T-helper 2 cell (primary cell): Measurements from ENCODE around the gene TRA2B.
"Not testable (repeated sequence)": the region's sequence is repeated elsewhere in the genome, so short reads cannot be mapped to it uniquely, and the experiment has no call there.

Experiments used
- DNase-seq, 5 experiments: peaks; one replicate each; pipeline versions ENCODE4 v3.0.0 to v3.0.0-alpha.2; 2012 to 2022

Gene TRA2B

DNA sequence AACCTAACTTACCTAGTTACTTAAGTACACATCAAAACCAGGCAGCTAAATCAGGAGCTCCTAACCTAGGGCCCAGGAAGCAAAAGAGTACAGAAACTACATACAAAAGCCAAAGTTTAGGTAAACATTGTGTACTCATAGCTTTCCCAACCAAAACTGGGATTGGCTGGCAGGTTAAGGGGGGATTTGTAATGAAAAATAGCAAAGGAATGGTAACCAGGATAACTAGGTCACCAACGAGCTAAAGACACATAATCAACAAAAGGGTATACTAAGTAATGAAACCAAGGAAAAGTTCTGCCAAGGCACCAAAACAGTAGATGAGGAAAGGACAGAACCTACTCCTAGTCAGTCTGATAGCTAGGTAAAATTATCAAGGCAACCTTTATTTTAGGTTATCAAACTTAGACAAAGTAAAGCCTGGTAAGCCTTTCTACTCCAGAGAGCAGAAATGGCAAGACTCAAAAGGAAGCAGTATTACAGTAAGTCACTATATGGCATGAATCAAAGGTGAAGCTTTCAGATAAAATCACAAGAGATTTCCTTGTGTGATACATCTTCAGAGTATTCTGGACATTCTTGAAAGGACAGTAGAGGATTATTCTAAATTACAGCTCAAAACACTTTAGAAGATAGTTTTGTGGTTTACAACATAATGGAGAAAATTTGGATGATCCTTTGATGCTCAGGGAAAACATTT, 10.2 kb downstream of the TRA2B start:
- DNase-seq: no peak

DNA sequence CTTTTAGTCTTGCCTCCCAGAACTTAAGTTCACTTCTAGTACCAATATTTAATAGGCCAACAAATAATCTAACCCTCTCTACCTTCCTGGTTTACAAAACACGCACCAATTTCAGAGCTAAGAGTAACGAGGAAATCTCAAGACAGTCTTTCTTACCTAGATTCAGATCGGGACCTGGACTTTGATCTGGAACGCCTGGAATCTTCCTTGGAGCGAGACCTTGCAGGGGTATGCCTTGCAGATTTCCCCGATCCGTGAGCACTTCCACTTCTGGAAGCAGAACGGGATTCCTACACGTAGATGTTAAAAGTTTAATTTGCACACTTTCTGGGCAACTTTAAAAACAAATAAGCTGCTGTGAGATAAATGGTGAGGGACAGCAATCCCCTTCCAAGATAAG, 11.4 kb downstream of the TRA2B start:
- DNase-seq: no peak

DNA sequence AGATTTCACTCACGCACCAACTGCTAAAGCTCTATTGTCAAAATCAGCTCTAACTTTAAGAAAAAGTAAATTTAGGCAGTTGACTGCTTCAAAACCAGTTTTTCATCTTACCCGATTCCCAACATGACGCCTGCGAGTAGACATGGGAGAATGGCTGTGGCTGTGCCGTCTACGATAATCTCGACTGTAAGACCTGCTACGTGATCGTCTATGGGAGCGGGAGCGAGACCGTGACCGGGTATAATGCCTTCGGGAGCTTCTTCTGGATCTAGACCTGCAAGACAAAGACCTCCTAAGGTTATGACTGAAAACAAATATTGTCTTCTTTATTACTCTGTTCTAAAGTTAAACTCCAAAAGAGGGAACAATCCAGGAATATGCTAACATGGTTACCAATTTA, 12.5 kb downstream of the TRA2B start:
- no peak for DNase-seq

DNA sequence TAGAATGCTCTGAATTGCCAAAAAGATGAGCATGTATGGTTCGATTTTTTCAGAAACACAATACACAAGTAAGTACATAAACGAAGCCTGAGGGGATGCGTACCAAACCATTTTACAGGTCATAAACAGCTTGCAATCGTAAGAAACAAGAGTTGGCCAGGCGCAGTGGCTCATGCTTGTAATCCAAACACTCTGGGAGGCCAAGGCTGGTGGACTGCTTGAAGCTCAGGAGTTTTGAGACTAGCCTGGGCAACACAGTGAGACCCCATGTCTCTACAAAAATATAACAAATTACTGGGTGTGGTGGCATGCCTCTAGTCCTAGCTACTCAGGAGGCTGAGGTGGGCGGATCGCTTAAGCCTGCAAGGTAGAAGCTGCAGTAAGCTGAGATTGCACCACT, 13.4 kb downstream of the TRA2B start:
- no peak for DNase-seq

DNA sequence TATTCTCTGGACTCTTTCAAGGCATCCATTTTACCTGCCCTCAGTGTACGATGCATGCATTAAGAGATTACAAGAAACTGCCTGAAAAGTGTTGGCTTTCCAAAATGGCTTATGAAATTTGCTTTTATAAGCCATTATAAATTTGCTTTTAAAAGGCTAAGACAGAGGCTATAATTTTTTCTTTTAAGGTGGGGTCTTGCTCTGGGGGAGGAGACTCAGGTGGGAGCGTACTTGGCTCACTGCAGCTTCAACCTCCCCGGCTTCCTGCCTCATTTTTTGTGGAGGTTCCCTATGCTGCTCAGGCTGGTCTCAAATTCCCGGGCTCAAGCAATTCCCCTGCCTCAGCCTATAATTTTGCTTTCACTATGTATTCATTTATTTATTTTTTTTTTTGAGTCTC, 17.6 kb downstream of the TRA2B start:
- no peak for DNase-seq

DNA sequence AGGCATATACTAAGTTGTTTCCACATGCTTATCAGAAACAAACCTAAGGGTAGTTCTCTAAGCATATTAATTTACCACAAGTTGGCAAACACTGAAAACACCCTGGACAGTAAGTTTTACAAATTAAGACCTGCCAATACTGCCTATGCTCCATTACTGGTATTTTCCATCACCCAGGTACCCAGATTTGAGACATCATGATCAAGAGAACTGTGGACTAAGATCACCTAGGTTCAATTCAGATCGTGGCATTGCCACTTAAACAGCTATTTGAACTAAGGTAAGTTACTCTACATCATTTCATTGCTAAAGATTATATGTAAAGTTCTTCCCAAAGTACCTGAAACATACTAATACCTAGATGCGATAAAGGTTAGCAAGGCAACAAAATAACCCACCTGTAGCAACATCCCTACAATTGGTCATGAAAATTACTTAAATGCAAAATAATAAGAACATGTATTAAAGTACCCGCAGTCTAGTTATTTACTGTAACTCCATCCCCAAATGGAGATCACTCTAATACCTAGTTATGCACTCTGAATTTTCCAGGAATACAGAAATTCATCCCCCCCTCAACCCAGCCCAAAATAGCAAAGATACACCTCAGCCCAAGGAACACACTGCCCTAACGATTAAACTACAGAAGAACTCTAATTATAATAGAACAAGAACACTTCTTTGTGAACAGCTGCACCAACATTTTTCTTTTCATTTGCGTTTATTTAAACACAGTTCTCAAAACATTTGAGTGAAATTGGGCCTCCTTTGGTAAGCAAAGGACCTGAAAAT, 21.6 kb downstream of the TRA2B start:
- DNase-seq: no peak

DNA sequence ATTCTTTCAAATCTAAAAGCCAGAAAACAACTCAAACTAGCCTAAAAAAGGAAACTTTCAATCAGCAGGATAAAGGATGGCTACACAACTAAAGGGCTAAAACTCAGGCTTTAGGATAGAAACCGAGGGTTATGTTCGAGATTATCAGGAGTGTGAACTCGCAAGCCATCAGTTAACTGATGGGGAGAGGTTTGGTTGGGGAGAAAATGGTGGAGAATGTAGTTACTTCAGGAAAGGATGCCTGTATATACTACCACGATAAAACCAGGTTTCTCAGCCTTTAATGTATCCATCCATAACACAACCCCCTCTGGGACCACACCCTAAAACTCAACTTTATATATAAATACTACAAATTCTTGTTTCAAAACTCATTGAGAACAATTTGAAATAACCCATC, 22.2 kb downstream of the TRA2B start:
- no peak for DNase-seq

DNA sequence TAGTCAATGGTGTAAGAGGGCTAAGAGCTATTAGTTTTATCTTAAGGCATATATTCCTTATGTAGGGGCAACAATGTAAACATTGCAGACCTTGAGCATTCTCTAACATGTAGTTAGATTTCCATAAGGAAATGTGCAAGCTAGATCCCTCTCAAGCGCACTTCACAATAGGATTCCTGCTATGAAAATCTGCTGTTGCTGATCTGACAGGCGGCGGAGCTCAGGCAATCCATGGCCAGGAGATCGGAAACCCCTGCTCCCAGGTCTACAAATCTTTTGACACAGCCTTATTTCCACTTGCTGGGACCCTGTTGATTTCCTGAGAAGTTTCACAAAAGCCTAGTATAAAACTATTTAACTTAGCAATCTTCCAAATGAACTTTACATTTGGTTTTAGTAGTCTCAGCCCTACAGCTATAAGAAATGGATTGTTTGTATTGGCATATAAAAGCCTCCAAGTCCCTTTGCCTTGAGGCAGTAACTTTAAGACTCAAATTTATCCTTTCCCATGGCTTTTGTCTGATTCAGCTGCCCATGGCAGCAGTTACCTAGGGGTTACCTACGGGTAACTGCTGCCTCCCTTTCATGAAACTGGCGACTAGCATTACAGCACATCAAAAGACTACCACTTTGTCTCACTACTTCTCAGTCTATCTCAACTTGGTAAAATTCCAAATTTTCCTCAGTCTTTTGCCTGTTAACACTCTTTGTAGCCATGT, 22.7 kb downstream of the TRA2B start:
- no peak for DNase-seq

DNA sequence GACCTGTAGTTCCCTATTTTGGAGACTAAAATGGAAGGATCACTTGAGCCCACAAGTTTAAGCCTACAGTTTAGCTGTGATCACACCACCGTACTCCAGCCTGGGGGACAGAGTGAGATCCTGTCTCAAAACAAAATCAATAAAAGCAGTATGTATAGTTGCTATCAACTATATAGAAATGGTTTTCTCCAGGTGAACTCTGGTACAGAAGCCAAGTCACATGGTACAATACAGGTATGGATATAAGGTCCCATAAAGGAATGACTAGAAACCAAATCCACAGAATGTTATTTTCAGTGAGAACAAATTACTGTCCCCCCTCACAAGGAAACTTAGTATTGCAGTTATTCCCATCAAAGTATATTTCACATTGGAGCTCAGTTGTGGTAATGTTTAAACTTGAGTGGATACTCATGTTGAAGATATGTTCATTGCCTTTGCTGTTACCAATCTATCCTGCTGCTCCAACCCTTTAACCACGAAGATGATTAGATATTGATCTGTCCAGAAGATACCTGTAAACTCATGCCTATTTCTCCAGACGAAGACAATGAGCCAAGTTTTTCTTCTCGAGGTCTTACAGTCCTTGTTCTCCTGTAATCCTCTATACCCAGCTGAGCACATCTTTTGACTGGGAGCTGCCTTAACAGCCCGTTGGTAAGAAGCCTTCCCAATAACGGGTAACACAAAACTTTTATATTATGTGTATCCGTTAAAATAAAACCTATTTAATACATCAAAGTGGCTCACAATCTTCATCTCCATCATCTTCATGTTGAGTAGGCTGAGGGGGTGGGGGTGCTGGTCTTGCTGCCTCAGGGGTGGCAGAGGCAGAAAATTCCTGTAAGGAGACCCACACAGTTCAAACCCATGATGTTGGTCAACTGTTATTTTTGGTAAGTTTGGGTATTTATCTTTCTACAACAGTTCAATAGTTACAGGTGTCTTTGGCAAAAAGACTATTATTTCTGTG, 24.6 kb downstream of the TRA2B start:
- no peak for DNase-seq

DNA sequence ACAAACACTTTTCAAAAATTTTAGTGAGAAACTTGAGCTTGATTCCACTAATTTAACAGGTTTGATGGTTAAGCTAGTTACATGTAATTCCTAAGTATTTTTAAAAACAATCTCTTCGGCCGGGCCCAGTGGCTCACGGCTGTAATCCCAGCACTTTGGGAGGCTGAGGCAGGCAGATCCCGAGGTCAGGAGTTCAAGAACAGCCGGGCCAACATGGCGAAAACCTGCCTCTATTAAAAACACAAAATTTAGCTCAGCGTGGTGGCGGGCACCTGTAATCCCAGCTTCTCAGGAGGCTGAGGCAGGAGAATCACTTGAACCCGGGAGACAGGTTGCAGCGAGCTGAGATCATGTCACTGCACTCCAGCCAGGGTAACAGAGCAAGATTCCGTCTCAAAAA, 25.3 kb downstream of the TRA2B start:
- DNase-seq: no peak

DNA sequence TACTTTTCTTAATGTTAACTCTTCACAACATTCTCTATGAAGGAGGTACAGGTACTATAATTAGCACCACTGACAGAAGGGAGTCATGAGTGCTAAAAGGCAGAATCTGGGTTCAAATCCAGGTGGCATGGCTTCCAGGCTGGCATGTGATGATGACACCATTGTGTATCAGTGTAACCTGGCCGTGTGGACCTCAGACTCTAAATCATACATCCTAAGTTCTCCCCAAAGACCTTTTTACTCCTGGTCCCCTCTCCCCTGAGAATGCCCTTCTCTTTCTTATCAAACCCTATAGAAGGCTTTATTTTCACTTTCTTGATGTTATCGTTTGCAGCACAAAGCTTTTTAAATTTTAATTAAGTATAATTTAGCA, 26.8 kb downstream of the TRA2B start:
- not testable (repeated sequence) for DNase-seq

DNA sequence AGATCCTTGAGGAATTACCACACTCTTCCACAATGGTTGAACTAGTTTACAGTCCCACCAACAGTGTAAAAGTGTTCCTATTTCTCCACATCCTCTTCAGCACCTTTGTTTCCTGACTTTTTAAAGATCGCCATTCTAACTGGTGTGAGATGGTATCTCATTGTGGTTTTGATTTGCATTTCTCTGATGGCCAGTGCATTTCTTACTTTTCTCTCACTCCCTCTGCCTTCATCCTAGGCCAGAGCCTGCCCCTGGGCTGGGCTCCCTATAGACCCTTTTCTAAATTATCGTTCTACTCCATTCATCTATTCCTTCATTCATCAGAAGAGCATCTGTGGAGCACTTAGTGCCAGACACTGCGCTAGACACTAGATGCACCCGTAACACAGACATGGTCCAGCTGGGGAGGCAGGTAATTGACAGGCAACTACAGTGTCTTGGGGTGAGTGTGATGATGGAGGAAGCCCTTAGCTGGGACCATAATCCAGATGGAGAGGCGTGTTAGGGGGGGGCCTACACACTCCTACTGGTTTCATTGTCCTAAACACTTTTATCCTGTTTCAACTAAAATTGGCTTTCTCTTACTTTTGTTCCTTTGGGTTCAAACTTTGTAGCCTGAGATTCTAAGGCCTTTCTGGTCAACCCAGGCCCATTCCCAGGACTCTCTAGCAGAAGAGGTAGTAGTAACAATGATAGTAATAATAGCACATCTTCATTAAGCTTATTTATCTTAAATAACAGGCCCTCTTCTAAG, 27.3 kb downstream of the TRA2B start:
- not testable (repeated sequence) for DNase-seq

DNA sequence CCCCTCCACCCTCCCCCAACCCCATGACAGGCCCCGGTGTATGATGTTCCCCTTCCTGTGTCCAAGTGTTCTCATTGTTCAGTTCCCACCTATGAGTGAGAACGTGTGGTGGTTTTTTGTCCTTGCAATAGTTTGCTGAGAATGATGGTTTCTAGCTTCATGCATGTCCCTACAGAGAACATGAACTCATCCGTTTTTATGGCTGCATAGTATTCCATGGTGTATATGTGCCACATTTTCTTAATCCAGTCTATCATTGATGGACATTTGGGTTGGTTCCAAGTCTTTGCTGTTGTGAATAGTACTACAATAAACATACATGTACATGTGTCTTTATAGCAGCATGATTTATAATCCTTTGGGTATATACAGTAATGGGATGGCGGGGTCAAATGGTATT, 27.9 kb downstream of the TRA2B start:
- DNase-seq: not testable (repeated sequence)

DNA sequence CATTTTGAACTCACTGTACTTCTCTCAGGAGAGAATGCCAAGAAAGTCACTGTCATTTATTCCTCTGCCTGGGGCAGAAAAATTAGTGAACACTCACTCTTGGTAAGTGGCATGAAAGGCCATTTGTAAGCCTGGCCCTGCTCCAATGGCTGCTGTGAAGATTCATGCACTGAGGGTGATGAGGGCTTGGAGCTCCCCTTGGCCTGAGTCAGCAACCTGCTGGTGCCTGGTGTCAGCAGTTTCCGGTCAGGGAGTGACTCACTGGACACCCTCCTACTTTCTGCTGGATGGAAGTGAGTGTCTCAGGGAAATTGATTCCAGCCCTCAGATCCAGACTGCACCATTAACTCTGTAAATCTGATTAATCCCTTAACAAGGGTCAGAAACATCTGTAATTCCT, 37.6 kb downstream of the TRA2B start:
- DNase-seq: no peak

DNA sequence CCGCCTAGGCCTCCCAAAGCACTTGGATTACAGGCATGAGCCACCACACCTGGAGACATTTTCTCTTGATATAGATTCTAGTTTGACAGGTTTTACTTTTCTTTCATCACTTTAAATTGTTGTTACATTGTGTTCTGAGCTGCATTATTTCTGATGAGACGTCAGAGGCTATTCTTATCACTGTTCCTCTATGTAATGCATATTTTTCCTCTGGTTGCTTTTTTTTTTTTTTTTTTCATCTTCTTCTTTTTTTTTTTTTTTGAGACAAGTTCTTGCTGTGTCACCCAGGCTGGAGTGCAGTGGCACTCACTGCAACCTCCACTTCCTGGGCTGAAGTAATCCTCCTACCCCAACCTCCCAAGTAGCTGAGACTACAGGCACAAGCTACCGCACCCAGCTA, 41.2 kb downstream of the TRA2B start:
- no peak for DNase-seq

DNA sequence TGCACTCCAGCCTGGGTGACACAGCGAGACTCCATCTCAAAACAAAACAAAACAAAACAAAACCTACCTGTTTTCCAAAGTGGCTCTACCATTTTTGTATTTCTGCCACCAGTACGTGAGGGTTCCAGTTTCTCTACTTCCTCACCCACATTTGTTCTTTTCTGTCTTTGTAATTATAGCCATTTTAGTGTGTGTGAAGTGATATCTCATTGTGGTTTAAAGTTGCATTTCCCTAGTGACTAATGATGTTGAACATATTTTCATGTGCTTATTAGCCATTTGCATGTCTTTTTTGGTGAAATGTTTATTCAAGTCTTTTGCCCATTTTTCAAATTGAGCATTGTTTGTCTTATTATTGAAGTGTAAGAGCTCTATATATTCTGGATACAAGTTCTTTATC, 50.7 kb downstream of the TRA2B start:
- no peak for DNase-seq

DNA sequence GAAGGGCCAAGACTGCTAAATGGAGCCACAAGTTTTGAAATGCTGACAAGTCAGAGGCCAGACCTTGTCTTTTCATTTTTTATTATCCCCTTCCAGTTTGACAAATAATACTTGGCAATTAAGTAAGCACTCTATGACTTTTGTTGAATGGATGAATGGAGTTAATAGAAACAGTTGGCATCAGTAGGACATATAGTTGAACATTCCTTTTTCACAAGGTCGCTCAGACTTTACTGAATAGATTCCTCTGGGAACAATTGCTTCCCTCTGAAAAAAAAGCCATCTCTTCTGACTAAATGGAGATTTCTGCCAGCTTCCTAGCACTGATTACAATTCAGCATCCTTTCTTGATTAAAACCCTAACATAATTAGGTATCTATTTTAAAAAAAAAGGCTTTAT, 53.2 kb downstream of the TRA2B start:
- no peak for DNase-seq

DNA sequence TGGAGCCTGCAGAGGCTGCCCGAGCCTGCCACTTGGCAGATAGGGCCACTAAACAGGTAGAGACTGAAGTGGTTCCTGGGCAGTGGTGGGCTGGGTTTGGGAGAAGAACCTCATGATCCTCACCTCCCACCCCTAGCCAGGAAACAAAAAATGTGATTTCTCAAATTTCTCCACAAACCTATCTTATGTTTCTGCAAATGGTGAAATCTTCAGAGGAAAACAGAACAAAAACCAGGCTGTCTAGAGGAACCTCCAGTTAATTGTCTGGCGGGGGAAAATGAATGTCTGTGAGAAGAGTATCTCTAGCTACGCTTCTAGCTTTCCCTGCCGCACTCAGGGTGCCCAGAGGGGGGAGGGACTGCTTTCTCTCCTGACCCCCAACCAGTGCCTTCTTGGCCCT, 55.9 kb downstream of the TRA2B start:
- no peak for DNase-seq

DNA sequence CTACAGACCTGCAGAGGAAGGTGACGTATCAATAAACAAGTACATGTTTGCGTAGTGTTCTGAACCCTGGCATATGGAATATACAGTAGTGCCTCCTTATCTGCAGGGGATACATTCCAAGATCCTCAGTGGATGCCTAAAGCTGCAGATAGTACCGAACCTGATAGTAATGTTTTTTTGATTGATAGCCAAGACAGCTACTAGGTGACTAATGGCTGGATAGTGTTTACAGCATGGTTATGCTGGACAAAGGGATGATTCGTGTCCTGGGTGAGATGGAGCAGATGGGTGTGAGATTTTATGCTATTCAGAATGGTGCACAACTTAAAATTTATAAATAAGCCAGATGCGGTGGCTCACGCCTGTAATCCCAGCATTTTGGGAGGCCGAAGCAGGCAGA, 57.2 kb downstream of the TRA2B start:
- no peak for DNase-seq

DNA sequence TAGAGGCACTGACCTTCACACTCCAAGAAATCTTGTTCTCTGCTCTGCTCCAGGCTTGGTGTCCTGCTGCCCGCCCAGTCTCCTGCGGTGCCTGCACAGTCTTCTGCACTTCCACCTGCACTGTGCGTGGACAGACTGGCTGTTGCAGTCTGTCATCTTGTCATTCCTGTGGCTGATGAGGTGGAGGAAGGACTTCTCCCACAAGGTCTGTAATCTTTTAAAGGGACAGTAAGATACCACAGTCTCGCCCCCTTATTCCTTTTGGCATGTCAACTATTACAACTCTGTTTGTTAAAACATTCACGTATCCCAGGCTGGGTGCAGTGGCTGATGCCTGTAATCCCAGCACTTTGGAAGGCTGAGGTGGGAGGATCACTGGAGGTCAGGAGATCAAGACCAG, 58.9 kb downstream of the TRA2B start:
- DNase-seq: no peak

DNA sequence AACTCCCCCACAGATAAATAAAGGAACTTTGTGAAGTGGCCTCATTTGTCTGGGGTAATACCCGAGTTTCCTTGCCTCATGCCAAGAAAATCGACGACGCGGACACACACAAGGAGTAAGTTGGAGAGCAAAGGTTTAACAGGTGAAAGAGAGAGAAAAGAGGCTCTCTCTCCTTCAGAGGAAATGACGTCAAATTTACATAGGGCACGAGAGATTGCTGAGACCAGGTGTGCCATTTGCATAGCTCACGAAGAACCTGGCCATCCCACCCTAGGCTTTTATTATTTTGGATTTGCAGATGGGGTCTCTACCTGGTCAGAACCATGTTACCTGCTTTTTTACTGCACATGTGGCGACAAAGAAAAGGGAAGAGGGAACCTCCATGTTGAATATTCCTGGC, 63.7 kb downstream of the TRA2B start:
- DNase-seq: no peak

DNA sequence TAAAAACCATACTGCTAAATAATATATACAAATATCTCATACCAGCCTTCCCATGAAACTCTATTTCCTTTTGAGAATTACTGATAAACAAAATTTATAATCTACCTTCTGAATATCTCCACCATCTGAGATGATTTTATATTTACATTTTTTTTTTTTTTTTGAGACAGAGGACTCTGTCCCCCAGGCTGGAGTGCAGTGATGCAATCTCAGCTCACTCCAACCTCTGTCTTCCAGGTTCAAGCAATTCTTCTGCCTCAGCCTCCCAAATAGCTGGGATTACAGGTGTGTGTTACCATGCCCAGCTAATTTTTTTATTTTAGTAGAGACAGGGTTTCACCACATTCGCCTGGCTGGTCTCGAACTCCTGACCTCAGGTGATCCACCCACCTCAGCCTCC, 70.2 kb downstream of the TRA2B start:
- no peak for DNase-seq
